ENCODE data around the gene GABRP.

The GABRP gene

DNA sequence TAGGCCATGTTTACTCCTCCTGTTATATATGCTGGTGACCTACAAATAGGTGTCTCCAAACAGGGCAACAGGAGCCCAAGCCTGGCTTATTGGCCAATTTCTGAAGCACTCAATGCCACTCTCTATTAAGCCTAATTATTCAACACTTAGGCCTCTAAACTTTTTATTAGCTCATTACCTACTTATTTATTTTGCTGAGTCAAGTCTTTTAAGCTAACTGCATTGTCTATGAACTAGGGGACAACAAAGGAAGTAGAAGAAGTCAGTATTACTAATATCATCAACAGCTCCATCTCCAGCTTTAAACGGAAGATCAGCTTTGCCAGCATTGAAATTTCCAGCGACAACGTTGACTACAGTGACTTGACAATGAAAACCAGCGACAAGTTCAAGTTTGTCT is 28.2 kb downstream of the GABRP start:
- TF ChIP-seq, protein P1, sequence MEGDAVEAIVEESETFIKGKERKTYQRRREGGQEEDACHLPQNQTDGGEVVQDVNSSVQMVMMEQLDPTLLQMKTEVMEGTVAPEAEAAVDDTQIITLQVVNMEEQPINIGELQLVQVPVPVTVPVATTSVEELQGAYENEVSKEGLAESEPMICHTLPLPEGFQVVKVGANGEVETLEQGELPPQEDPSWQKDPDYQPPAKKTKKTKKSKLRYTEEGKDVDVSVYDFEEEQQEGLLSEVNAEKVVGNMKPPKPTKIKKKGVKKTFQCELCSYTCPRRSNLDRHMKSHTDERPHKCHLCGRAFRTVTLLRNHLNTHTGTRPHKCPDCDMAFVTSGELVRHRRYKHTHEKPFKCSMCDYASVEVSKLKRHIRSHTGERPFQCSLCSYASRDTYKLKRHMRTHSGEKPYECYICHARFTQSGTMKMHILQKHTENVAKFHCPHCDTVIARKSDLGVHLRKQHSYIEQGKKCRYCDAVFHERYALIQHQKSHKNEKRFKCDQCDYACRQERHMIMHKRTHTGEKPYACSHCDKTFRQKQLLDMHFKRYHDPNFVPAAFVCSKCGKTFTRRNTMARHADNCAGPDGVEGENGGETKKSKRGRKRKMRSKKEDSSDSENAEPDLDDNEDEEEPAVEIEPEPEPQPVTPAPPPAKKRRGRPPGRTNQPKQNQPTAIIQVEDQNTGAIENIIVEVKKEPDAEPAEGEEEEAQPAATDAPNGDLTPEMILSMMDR (IDR thresholded peaks at IDR 0.05; ENCODE audit: extremely low read depth, insufficient read depth, missing control alignments): no peak
- in situ Hi-C loops (cut with MboI; ENCODE audit: low pct_unique_long_range_greater_than_20kb, low sequenced_read_pairs, unreplicated experiment): no loop called here
- no peak for DNase-seq (ENCODE audit: low spot score)

DNA sequence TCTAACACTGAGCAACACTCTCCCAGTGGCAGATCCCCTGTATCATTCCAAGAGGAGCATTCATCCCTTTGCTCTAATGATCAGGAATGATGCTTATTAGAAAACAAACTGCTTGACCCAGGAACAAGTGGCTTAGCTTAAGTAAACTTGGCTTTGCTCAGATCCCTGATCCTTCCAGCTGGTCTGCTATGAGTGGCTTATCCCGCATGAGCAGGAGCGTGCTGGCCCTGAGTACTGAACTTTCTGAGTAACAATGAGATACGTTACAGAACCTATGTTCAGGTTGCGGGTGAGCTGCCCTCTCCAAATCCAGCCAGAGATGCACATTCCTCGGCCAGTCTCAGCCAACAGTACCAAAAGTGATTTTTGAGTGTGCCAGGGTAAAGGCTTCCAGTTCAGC is 29.7 kb downstream of the GABRP start:
- DNase-seq (ENCODE audit: low spot score): no peak
- TF ChIP-seq, protein P1 (IDR thresholded peaks at IDR 0.05; ENCODE audit: extremely low read depth, insufficient read depth, missing control alignments): no peak
- in situ Hi-C loops (cut with MboI; ENCODE audit: low pct_unique_long_range_greater_than_20kb, low sequenced_read_pairs, unreplicated experiment): no loop called here

DNA sequence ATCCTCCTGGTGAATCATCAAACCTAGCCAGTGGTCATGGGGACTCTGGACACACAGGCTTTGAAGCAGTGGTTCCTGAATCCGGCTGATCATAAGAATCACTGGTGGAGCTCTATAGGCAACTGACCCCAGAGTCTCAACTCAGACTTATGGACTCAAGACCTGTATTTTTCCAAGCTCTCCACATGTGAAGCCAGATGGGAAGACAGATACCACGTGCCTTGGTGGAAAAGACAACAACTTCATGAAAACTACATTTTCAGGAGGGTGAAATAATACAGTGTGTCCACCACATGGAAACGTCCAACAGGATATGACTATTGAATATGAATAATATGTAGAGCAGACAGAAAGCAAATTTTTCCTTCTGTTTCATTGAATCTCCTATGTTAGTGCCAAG is 33.7 kb downstream of the GABRP start:
- DNase-seq (ENCODE audit: low spot score): no peak
- TF ChIP-seq, protein P1 (IDR thresholded peaks at IDR 0.05; ENCODE audit: extremely low read depth, insufficient read depth, missing control alignments): no peak
- in situ Hi-C loops (cut with MboI; ENCODE audit: low pct_unique_long_range_greater_than_20kb, low sequenced_read_pairs, unreplicated experiment): no loop called here

DNA sequence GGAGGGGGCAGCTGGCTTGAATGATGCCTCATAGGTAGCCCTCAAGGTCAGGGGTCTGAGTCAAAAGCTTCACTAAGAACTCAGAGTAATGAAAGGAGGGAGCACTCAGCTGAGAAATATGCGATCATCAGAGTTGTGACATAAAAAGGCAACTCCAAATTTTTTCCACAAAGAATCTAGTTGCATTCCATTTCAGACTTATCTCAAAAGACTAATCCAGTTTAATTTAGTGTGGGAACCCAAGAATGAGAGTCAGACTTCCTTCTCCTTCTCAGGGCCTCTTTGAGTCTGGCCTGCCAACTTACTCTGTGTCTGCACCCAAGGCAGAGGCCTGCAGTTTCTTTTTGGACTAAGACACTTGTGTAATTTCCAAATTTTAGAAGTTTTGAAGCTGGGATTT is 34.7 kb downstream of the GABRP start:
- no peak for DNase-seq (ENCODE audit: low spot score)
- TF ChIP-seq, protein P1 (IDR thresholded peaks at IDR 0.05; ENCODE audit: extremely low read depth, insufficient read depth, missing control alignments): no peak
- in situ Hi-C loops (cut with MboI; ENCODE audit: low pct_unique_long_range_greater_than_20kb, low sequenced_read_pairs, unreplicated experiment): no loop called here

DNA sequence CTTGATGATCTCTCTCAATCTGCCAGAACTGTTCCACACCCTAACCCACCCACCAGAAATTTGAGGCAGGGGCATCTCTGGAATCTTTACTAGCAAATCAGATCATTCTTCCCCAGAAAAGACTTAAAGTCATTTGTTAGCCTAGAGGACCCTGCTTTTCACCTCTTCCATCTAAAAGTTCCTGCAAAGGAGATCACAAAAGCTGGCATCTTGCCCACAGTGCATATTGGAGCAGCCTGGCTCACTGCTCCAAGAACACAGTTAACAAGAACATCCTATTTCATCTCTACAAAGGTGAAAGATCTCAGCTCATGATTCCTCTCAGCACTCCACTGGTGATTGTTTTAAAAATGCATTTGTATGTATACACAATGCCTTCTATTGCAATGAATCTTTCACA is 36.3 kb downstream of the GABRP start:
- in situ Hi-C loops (cut with MboI; ENCODE audit: low pct_unique_long_range_greater_than_20kb, low sequenced_read_pairs, unreplicated experiment): no loop called here
- no peak for DNase-seq (ENCODE audit: low spot score)
- TF ChIP-seq, protein P1 (IDR thresholded peaks at IDR 0.05; ENCODE audit: extremely low read depth, insufficient read depth, missing control alignments): no peak

DNA sequence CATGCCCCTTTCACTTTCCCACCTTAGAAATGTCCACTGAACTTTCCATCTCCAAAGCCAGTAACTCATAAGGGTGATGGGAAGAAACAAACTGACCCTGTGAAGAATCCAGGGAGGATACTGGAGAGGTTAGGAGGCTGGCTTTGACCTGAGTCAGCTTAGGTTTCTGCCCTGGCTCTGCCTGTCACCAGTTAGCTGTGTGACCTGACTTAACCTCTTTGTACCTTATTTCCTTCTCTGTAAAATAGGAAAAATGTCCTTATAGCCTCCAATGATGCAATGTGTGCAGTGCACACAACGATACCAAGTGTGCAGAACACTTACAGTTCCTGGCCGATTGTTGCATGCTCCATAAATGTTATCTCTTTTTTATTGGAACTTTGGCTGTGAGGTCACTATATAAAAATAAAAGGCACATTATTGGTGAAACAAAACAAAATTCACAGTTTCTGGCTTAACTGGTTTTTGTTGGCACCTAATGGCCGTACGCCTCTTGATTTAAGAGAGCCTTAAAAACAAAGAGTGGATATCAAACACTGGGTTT is 37.8 kb downstream of the GABRP start:
- DNase-seq (ENCODE audit: low spot score): no peak
- in situ Hi-C loops (cut with MboI; ENCODE audit: low pct_unique_long_range_greater_than_20kb, low sequenced_read_pairs, unreplicated experiment): no loop called here
- TF ChIP-seq, protein P1 (IDR thresholded peaks at IDR 0.05; ENCODE audit: extremely low read depth, insufficient read depth, missing control alignments): no peak

DNA sequence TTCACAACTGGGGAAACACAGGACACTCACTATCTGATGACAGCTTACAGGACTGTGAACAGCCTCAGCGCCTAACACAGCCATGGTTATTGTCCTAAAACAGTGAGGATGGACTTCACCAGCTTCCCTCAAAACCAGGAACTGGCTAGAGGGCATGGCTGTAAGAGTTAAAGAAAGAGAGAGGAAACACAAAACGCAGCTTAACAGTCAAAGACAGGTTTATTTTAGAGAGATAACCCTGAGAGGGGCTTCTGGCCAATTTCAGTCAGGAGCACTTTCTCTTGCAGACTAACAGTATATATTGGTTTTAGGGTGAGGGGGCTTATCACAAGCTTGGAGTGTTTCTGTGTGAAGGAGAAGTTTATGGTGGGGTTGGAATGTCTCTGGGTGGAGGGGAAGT is 42.6 kb downstream of the GABRP start:
- TF ChIP-seq, protein P1 (IDR thresholded peaks at IDR 0.05; ENCODE audit: extremely low read depth, insufficient read depth, missing control alignments): no peak
- in situ Hi-C loops (cut with MboI; ENCODE audit: low pct_unique_long_range_greater_than_20kb, low sequenced_read_pairs, unreplicated experiment): no loop called here
- no peak for DNase-seq (ENCODE audit: low spot score)

All from GM13977 (cell line).